ENCODE data around the gene OR10A6.

OR10A6 gene

DNA sequence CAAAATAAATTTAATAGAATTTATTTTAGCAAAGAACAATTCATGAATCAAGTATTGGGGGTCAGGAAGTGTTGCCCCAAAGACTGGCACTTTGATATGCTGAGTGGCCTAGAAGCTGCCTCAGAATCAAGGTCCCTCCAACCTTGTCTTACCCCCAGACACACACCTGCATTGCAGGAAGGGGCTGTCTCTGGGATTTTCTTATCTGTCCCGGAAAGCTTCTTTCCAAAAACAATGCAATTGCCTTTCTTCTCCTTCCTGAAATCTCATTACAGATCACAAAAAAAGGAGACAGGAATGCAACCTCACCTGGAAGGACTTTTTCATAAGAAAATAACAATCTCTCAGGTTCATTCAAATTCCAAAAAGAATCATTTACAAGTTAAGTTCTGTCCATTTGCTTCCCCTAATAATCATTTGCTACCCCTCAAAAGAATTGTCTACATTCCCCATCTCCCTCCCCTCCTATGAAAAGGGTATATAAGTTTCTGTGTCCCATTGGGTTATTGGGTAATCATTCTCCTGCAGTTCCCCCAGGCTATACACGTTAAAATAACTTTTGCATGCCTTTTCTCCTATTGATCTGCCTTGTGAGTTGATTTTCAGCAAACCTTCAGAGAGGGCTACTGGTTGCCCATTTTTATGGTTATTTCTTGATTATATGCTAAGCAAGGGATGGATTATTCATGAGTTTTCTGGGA lies 21.3 kb downstream of the OR10A6 start:
- no peak for DNase-seq

DNA sequence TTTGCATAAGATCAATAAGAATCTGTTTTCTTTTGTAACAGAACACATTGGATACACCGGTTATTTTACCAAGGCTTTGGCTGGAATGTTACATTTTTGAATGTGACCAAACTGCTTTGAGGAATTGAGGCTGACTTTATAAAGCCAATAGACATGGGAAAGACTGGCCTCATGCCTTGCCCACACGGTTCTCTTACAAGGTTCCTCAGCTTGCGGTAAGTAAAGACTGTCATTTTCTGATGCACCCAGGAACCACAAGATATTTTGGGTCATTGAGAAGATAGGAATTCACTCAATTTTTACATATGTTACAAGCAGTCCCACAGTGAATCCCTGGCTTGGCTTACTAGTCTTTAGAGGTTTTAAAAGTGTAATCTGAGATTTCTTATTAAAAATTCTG lies 23.9 kb downstream of the OR10A6 start:
- DNase-seq: no peak

- DNase-seq: no peak
Observed at GRCh38 chr11:7906481-7906880, 24.6 kb downstream of the OR10A6 start.

DNA sequence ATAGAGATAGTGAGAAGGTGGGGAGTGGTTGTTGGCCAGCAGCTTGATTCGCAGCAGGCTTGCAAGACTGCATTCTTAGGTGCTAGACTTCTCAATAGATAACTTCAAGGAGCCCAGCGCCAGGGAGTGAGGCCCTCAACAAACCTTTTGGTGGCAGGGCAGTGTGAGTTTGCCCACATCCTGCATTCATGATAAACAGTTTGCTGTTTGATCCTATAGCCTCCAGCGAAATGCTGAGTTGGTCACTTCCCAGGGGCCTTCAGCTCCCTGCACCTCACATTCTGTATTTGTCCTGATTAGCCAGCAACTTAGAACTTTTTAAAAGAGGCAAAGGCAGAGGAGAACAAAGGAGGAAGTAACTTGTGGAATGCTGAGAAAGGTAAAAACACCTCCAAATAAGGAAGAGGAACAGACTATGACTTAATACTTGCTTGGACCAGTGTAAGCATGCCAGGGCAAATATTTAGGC lies 25.1 kb downstream of the OR10A6 start:
- no peak for DNase-seq

DNA sequence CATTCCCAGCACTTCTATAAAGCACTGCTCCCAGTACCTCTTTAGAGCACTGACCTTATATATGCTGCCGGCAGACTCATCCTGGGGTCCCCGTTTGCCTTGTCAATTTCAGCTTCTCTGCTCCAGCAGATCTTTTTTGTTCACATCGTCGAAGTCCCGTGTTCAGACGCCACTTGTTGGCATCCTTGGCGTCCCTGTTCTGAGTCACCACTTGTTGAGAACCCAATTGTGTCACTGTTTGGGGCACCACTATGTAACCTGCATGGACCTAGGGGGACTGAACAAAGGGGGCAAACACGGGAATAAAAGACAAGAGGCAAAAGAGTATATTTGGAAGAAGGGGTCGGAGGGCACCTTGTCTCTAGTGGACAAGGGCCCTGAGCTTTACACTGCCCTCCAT lies 25.5 kb downstream of the OR10A6 start:
- no peak for DNase-seq

GRCh38 chr11:7904917-7905316 lies 26.2 kb downstream of the OR10A6 start:
- DNase-seq: no peak

DNA sequence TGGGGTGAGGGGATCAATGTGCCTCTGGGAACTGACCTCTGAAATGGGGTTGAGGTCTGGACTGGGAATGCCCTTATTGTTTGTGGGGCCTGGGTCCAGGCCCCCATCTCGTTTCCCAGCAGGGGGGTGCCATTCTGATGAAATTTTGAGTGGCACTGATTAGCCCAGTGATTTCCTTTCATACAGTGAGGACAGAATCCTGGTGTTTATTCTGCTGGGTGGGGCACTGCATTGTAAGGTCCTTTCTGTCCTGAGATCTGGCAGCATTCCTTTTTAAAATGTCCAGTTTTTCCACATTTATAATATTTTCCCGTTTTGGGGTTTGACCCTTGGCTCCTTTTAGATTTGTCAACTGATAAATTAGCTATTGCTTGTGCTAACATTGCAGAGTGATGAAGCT lies 27.1 kb downstream of the OR10A6 start:
- no peak for DNase-seq

DNA sequence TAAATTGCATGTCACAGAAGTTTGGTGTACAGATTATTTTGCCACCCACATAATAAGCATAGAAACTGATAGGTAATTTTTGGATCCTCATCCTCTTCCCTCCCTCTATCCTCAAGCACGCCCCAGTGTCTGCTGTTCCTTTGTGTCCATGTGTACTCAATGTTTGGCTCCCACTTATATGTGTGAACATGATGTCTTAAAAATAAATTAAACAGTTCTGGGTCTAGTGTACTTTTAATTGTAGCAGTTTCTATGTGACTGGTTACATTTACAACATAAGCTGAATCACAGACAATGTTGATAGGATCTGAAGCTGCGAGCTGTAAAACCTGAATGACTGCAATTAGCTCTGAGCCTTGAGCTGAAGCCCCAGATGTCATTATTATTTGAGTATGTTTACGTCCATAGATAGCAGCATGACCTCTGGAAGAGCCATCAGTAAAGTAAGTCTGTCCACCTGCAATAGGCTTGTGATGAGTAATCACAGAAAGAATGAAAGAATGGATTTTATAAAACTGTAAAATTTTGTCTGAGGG lies 29.7 kb downstream of the OR10A6 start:
- DNase-seq: no peak

DNA sequence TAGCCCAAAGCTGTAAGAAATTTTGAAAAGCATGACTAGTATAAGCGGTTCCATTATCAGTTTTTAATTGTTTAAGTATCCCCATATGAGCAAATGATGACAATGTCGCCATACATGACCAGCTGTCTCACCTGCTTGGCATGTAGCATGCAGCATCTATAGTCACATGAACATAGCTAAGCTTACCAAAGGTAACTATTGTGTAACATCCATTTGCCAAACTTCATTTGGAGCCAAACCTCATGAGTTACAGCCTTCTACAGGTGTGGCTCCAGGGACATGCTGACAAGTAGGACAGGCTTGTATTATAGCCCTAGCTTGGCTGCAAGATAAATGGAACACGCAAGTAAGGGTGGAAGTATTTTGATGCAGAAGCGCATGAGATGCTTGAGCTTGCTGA lies 30.4 kb downstream of the OR10A6 start:
- no peak for DNase-seq

- no peak for DNase-seq
Observed at GRCh38 chr11:7899418-7899817, 31.6 kb downstream of the OR10A6 start.

- DNase-seq: no peak
Observed at GRCh38 chr11:7898666-7899283, 32.3 kb downstream of the OR10A6 start.

DNA sequence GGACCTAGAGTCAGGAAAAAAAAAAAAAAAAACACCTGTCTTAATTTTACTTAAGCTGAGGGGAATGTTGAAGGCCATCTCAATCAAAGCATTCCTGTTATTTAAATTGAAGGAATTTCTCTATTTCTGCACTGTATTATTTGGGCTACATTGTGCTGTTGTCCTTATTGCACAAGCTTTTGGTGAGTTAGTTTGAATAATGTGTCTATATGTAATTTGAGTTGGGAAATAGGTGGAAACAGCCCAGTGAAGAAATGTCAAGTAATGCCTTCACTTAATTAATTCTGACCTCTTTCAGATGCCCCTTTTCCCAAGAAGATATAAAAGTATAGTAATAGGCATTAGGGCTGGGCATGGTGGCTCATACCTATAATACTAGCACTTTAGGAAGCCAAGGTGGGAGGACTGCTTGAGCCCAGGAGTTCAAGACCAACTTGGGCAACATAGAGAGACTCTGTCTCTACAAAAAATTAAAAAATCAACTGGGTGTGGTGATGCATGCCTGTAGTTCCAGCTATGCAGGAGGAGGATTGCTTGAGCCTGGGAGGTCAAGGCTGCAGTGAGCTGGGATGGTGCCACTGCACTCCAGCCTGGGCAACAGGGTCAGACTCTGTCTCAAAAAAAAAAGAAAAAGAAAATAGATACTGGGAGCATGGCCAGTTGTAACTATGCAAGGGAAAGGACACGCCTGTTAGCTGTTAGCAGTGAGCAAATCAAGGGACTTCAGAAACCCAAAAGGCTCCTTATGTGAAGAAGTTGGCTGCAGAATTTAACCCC lies 34.9 kb downstream of the OR10A6 start:
- no peak for DNase-seq

DNA sequence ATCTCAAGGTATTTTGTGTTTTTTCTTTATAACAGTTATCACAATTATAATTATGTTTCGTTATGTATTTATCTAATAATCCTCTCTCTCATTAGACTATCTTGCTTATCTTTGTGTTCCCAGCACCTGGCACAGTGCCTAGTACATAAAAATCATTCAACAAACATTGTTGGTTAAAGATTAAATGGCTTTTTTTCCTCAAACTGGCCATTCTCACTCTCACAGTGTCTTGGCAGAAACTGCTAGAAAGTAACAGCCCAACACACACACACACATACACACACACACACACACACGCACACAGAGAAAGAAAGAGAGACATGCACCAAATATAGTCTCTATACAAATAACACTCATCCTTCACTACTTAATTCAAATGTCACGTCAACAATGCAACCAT lies 36.8 kb downstream of the OR10A6 start:
- DNase-seq: no peak

- DNase-seq: no peak
Observed at GRCh38 chr11:7893796-7894195, 37.3 kb downstream of the OR10A6 start.

- peak in 1 of 2 experiments; percentile 4 for DNase-seq
Observed at GRCh38 chr11:7892840-7893254, 38.2 kb downstream of the OR10A6 start.

DNA sequence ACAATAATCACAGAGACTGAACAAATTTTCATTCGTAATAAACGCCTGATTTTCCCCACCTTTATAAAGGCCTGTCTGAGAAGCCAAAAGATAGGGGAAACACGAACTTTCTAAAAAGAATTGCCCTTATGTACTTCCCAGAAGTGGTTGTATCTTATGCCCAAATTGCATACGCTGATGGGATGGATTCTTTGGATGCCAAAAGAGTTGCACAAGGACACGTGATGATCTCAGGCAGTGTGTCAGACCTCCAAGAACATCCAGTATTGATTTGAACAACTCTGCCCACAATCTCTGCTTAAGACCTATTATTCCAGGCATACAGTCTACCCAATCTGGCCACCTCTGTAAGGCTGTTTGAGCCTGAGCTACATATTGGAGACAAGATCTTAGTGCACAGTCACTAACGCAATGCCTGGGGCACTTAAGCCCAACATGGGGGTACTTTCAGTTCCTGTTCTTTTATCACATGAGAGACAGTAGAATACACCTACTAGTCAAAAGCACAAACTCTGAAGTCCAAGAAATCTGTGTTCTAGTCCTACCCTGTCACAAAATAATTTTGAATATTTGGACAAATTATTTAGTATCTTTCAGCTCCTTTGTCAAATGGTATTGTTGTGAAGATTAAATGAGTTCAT lies 38.9 kb downstream of the OR10A6 start:
- no peak for DNase-seq

GRCh38 chr11:7890417-7891172 lies 40.5 kb downstream of the OR10A6 start:
- no peak for DNase-seq

DNA sequence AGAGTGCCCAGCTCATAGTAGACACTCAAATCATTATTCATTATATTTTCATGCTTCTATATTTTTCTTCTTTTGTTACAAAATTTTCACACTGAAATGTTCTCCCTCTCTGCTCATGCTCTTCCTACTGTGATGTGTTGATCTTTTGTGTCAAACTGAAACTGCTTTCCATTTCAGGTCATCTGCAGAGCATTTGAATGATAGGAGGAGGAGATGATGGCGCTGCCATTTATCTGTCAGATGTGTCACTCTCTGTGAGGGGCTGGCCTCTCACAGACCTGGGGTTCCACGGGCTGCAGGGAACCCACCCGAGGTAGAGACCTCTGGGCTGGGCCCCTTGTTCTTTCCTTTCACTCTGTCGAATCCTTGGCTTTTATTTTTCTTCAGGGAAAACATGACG lies 41.1 kb downstream of the OR10A6 start:
- DNase-seq: no peak

GRCh38 chr11:7882860-7883259 lies 48.2 kb downstream of the OR10A6 start:
- no peak for DNase-seq

All from activated CD4-positive, alpha-beta T cell treated with anti-CD3 and anti-CD28 coated beads, Interleukin-2, amount 50 U/mL, for 48 hours (primary cell).